ENCODE results near the gene ULK4.
"Not testable (repeated sequence)": the region's sequence is repeated elsewhere in the genome, so short reads cannot be mapped to it uniquely, and the experiment has no call there.

ULK4 gene

GRCh38 chr3:41872157-41872556 lies 89.7 kb downstream of the ULK4 start:
- DNase-seq (ENCODE audit: low read depth), result no peak

GRCh38 chr3:41867533-41867932 lies 94.4 kb downstream of the ULK4 start:
- DNase-seq (ENCODE audit: low read depth), result no peak

DNA sequence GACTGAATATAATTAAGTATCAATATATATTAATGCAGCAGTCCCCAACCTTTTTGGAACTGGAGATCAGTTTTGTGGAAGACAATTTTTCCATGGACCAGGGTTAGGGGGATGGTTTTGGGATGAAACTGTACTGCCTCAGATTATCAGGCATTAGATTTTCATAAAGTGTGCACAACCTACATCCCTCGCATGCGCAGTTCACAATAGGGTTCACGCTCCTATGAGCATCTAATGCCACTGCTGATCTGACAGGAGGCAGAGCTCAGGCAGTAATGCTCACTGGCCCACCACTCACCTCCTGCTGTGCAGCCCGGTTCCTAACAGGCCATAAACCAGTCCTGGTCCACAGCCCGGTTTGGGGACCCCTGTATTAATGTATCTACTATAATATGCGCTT lies 95.6 kb downstream of the ULK4 start:
- no peak for DNase-seq (ENCODE audit: low read depth)

DNA sequence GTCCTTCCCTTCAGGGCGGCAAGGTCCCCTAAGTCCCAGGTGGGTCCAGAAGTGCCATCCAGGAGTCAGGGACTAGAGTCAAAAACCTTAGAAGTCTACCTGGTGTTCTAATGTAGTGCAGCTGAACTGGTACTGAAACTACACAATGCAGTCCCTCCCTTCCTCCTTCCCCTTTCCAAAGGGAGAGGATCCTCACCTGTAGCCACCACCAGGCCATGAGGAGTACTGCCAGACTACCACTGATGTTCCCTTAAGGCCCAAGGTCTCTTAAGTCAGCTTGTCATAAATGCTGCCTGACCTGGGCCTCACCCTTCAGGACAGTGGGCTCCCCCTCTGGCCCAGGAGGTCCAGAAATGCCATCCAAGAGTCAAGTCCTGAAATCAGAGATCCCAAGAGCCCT lies 98.9 kb downstream of the ULK4 start:
- DNase-seq (ENCODE audit: low read depth), result no peak

DNA sequence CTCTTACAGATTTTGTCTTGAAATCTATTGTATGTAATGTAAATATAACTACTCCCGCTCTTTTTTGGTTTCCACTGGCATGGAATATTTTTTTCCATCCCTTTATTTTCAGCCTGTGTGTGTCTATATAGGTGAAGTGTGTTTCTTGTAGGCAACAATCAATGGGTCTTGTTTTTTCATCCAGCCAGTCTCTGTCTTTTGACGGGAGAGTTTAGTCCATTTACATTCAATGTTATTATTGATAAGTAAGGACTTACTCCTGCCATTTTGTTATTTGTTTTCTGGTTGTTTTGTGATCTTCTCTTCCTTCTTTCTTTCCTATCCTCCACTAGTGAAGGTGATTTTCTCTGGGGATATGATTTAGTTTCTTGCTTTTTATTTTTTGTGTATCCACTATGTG lies 101.4 kb downstream of the ULK4 start:
- DNase-seq (ENCODE audit: low read depth), result not testable (repeated sequence)

GRCh38 chr3:41854956-41855355 lies 106.9 kb downstream of the ULK4 start:
- DNase-seq (ENCODE audit: low read depth), result no peak

DNA sequence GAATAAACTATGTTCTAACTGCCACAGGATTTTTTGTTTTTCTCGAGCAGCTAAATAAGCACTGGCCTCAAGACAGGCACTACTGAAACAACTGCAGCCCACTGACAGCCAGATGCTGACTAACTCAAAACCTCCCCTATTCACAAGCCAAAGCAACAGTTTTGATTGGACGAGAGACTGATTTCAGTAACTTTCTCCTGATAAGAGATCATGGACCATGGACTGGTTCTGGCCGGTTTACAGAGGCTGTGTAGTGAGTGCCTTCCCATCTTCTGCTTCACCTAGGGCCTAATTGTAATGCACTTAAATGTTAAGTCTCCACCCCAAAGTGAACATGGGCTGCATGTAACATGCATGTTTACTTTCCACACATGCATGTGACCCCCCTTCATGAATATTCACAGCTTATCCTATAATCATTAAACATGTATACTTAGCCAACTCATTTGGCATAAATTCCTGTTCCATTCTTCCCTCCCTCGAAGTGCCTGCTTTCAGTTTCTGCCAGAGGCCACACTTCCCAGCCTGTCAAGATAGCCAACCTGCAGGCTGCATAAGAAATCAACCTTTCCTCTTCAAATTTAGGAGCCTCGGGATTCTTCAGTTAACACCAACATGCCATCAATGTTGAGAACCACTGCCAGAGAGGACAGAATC lies 108.2 kb downstream of the ULK4 start:
- DNase-seq (ENCODE audit: low read depth), result no peak

GRCh38 chr3:41848753-41849574 lies 112.9 kb downstream of the ULK4 start:
- no peak for DNase-seq (ENCODE audit: low read depth)

GRCh38 chr3:41847679-41848078 lies 114.2 kb downstream of the ULK4 start:
- DNase-seq (ENCODE audit: low read depth), result no peak

DNA sequence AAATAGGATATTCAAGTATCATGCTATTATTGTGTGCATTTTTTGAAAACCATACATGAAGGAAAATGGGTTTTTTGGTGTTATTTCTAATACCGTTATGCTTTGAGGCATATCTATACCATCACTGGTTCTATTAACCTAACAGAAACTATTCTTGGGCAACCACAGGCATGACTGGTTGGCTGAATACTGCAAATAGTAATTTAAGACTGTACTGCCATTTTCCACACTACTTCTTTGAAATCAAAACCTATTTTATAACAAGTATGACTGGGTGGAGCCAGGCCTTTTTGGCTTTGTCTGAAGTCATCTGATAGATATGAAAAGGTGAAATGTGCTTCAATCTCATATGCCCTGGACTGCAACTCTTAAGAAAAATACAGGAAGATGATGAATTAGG lies 115.1 kb downstream of the ULK4 start:
- no peak for DNase-seq (ENCODE audit: low read depth)

GRCh38 chr3:41845826-41846225 lies 116.1 kb downstream of the ULK4 start:
- no peak for DNase-seq (ENCODE audit: low read depth)

GRCh38 chr3:41844256-41844655 lies 117.6 kb downstream of the ULK4 start:
- DNase-seq (ENCODE audit: low read depth), result not testable (repeated sequence)

GRCh38 chr3:41840936-41841668 lies 120.8 kb downstream of the ULK4 start:
- not testable (repeated sequence) for DNase-seq (ENCODE audit: low read depth)

DNA sequence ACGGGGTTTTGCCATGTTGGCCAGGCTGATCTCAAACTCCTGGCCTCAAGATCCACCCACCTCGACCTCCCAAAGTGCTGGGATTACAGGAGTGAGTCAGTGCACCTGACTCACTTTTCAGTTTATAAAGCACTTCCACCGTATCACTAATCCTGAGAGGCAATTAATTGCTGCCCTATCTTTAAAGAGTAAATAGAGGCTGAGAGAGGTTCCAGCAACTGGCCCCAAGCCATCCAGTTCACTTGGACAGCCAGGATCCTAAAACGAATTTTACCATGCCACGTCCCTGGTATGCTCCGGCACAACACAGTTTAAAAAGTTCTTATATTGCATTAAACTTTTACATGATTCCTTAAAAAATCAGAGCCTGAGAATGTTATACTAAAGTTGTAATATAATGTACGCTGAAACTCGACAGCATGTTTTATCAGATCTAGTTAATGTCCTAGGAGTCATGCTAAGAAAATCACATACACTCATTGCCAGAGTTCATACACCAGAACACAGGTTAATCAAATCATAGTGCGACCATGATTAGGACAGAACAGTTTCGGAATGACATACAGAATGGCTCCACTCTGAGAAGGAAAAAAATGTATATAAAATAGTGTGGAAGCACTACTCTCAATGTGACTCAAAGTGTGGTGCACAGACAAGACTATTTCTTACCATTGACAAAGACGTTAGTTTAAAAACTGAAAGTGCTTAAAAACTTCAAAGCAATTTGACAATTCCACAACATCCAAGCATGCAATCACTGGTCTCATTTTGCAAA lies 125.4 kb downstream of the ULK4 start:
- no peak for DNase-seq (ENCODE audit: low read depth)

DNA sequence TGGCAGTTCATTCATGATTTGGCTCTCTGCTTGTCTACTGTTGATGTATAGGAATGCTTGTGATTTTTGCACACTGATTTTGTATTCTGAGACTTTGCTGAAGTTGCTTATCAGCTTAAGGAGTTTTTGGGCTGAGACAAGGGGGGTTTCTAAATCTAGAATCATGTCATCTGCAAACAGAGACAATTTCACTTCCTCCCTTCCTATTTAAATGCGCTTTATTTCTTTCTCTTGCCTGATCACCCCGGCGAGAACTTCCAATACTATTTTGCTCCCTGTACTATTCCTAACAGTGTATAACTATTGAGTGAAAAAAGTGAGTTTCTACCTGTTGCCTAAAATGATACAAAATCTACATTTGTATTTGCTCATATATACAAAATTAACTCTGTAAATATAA lies 128.3 kb downstream of the ULK4 start:
- no peak for DNase-seq (ENCODE audit: low read depth)

- no peak for DNase-seq (ENCODE audit: low read depth)
These were observed 142.7 kb downstream of the ULK4 start for GRCh38 chr3:41819236-41819635.

DNA sequence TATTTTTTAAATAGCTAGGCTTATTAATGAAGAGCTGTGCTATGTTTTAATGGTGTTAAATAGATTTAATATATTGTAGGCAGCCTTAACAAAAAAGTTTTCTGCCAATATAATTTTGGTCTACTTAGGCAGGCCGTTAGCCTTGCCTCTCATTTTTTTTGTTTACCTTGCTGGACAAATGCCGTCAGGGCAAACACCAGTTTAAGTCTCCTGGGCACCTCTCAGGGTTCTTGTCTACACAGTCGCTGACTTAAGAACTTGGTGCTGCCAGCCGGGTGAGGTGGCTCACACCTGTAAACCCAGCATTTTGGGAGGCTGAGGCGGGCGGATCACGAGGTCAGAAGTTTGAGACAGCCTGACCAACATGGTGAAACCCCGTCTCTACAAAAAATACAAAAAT lies 153.3 kb downstream of the ULK4 start:
- no peak for DNase-seq (ENCODE audit: low read depth)

DNA sequence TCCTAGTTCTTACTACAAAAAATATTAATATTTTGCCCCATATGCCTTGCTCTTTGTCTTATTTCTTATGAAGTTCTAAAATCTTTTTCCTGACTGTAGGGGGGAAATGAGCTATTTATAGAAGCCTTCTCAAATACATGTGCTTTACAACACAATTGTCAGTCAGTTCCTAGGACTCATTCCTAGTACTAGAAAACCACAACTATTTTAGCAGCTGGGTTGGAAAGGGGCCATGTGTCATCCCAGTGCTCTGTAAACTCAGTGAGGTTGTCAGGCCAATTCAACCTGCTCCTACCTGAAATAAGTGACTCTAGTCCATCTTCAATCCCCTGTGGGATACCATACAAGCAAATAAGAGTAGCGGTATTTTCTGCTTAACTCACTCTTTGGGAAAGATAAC lies 153.8 kb downstream of the ULK4 start:
- DNase-seq (ENCODE audit: low read depth), result peak; percentile 59

- no peak for DNase-seq (ENCODE audit: low read depth)
These were observed 166.9 kb downstream of the ULK4 start for GRCh38 chr3:41794748-41795589.

GRCh38 chr3:41792806-41793205 lies 169.1 kb downstream of the ULK4 start:
- no peak for DNase-seq (ENCODE audit: low read depth)

- no peak for DNase-seq (ENCODE audit: low read depth)
These were observed 192.8 kb downstream of the ULK4 start for GRCh38 chr3:41769106-41769505.
